ENCODE measurements around the gene SKI. TPM values are rescaled to one million over a fixed set of nuclear protein-coding genes. Genes with fewer than 3 reads are reported as not detected.

SKI gene
- polyA plus RNA-seq, 1 donor, result 48.5 TPM

DNA sequence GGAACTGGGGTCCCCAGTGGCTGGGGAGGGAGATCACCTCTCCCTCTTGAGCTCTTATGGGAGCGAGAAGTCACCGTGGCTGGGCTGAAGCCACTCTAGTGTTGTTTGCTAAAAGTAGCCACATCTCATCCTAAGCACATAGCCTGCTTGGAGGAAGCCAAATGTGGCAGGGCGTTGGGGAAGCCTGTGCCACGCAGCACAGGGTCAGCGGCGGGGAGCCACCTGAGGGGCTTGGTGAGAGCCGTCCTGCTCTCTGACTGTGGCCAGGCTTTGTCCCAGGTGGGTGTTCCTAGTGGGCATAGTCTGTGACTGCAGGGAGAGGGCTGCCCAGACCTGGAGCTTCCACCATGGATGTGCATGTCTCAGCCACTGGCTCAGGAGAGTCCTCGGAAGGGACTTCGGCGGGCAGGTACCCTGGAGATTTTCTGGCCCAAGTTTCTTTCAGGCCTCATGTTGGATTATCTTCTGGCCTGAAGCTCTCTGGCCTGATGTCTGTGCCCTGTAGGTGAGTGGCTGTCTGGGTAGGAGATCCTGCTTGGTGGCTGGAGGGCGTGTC lies 124.3 kb downstream of the SKI start:
- DNase-seq, result no peak

DNA sequence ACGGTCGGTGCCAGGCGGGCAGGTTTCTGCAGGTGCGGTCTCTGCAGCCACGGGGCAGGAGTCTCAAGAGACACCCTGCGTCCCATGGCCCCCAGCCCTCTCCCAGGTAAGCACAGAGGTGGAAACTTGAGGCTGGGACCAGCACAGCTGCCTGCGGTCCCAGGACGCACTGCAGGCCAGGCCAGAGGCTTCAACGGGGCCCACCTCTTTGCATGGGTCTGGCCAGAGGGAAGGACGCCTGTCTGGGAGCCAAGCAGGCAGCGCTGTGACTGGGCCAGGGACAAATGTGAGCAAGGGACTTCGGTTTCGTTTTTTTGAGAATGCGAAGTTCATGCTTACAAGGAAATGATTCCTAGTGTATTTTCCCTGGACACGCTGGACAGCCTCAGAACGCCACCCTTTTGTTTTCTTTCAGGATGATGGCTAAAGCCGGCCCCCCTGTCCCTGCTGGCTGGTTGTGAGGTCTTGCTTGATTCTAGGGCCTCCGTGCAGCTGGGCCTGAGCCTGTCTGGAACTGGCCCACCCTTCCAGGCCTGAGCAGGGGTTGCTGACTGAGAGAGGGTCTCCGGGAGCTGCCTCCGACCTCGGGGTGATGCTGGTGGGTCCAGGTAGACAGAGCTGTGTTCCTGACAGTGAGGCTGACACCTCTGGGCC lies 124.9 kb downstream of the SKI start:
- DNase-seq, result no peak

DNA sequence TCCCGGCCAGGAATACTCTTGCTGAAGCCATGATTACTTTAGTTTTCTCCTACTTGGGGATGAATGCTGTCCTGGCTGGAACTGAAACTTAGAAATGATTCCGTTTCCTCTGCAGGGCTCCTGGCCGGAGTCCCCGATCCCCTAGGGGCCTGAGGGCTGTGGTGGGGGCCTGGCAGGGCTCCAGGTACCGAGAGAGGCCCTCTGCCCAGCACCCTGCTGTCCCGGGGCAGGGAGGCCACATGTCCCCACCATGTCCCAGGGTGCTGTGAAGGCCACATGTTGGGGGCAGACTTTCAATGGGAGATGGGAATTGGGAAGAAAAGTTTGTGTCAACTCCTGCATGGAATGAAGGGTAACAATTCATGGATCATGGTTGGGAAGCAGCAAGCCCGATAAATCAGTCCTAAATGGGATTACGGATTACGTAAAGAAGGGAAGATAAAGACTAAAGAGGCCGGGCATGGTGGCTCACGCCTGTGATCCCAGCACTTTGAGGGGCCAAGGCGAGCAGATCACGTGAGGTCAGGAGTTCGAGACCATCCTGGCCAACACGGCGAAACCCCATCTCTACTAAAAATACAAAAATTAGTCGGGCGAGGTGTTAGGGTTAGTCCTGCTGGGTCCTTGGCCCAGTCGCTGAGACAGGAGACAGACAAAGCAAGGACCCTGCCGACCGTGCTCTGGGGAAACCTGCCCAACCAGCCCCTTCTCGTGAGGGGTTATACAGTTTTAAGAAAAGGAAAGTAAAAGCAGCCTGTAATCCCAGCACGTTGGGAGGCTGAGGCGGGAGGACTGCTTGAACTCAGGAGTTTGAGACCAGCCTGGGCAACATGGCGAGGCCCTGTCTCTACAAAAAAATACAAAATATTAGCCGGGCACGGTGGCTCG lies 125.7 kb downstream of the SKI start:
- no peak for DNase-seq

DNA sequence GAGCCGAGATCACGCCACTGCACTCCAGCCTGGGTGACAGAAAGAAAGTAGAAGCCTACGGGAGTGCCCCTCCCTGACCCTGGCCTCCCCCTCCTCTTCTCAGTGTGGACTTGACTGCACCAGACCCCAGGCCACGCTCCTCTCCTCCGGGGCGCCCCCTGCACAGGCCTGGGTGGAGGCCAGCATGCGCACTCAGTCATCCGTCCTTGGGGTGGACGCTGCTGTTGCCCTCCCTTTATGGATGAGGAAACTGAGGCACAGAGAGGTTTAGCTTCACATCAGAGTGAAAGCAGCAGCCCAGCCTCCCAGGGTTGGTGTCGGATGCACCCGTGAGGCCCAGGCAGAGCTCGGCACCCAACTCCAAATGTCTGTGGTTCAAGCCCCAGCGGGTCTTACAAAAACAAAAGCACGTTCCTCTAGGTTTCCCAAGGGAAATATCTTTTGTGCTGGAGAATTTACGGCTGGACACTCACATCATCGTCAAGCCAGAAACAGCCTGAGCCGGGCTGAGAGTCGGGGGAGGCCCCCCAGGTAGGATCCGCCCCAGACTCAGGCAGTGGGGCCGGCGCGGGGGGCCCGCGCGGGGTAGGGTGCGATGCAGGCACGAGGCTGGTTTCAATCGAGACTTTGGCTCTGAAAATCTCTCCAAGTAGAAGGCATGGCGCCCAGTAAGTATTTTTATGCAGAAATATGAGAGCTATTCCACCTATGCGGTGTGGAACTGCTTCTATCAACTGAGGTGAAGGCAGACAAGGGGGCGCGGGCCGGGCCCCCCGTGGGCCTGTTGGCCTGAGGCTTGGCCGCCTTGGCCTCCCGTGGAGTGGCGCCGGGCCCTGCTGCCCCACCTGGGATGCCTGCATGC lies 126.6 kb downstream of the SKI start:
- DNase-seq, result no peak

DNA sequence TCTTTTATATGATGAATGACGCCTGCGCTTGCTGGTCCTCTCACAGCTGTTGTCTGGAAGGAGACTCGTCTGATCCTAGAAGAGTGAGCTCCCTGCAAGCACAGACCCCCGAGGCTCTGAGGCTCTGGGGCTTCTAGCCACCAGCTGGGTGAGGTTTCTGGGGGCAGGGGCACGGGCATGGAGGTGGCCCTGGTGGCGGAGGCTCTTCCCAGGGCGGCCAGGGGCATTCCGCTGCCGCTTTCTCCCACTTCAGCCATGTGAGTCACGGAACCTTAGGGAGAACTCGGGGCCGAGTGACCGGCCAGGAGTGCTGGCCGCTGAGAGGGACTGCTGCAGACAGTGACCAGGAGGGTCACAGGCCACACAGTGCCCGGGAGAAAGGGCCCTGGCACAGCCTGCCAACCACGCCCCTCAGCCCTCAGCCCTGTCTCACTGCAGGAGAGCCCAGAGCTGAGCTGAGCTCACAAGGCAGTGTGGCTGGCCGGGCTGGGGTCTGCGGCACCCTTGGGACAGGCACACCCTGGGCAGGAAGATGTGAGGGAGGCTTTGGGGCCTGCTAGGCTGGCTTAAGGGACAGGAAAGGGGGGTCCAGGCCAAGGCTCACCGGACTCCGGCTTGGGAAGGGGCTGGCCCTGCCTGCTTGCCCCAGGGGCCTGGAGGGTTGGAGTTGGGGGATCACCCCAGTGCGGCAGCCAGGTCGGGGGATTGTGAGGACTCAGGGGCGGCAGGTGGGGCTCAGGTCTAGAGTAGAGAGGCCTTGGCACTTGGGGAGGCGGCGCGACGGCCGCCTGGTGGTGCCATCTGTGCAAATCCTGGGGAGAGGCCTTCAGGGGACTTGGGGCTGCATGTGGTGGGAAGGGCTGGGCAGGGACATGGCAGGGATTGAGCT lies 127.5 kb downstream of the SKI start:
- DNase-seq, result no peak

DNA sequence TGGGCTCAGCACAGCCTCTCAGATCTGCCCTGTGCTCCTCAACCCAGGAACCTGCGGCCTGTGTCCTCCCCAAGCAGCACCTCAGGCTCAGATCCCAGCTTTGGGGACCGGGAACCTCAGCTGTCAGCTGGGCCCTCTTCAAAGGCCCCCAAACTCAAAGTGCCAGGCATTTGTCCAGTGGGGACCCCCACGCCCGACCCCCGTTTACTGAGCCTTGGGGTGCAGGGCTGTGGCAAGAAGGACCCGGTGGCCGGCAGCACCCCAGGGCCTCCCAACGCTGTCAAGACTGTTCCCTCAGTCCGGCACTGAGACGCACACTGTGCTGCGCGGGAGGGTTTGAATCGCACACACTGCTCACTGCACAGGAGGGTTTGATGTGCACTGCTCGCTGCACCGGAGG lies 128.3 kb downstream of the SKI start:
- no peak for DNase-seq

DNA sequence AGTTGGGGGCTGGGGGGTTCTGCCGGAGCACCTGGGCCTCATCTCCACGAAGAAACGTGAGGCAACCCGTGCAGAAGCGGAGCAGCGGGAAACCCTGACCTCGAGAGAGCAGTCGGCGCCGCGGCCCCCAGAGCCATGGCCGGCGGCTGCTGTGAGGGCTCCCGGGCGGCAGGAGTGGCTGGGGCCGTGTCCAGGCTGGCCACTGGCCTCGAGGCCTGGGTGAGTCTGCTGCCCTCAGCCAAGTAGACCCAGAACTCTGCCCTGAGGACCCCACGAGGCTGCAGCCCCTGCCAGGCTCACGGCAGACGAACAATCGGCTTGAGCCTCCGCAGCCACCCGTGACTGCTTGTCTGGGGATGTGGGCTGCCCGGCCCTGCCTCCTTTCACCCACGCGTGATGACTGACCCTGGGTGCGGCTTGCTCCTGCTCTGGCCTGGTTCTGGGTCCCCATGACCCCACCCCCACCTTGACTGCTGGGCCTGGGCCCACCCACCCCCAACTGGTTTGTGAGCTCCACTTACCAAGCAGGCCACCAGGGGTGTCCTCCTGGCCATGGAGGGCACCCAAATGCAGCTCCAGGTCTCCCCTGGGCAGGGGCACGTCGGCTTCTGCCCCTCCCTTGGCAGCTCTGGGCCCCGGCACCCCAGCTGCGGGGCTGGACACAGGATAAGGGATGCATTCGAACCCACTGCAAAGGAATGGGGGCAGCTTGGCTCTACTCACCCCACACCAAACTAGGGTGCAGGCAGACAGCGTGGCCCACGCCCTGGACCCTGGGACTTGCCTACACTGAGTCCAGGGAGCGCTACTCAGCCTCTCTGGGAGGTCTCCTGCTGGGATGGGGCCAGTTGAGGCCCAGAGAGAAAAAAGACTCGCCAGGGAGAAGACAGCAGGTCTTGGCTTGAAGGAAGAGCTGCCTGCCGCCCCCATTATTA lies 129.1 kb downstream of the SKI start:
- DNase-seq, result no peak

DNA sequence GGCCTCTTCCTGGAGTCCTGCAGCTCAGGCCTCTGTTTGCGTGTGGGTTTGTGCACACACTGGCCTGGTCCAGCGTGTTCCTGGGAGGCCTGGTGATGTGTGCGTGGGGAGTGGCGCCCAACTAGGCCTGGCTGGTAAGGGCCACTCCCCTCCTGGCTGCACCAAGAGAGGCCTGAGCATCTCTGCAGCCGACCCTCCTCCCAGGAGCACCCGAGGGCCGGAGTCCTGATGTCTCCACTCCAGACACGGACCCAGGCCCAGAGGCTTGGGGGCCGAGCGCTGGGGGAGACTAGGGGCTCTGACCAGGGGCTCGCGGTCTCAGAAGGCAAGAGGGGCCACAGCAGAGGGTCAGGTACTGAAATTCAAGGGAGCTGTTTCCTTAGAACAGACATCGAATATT lies 130.0 kb downstream of the SKI start:
- no peak for DNase-seq

DNA sequence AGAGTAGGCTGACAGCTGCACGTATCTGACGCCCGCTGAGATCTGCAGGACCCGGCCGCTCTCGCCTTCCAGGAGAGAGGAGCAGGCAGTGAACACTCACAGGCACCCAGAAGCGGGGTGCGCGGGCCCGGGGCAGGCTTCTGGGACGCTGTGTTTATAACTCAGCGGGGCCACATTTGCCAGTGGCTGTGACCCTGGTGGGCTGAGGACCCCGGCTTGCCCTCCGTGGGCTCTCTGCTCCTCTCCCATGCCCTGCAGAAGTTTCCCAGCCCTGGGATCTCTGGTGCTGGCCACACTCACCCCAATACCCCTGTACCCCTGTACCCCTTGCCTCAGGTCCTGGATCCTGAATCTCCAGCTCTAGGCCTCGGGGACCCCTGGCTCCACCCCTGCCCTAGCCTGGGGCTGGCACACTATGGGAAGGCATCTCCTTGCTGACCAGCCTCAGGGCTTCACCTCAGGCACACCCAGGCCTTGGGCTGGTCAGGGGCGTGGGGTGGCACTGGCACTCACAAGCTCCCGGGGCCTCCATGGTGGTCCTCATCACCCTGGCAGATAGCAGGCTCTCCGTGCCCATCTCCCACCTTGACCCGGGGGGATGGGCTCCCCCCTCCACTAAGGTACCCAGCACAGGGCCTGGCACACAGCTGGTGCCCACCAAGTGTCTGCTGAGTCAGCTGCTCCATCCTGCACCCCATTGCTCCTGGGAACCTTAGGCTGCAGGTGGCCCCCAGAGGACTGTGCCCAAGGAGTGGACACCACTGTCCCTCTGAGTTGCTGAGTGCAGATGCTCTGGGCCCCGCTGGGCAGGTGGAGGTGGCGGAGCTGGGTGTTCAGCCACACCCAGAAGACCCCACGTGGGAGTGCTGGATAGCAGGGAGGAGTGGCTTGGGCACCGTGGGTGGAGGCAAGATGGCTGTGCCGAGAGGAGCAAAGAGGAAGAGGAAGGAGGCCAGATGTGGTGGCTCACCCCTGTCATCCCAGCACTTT lies 130.8 kb downstream of the SKI start:
- DNase-seq, result no peak

Other genes starting within 250 kb of the SKI start
- 0.76 TPM for gene CFAP74, start 224.5 kb upstream of the SKI start, polyA plus RNA-seq (ENCODE audit: insufficient read length)
- 2.1 TPM for gene GABRD, start 209.0 kb upstream of the SKI start, polyA plus RNA-seq (ENCODE audit: insufficient read length)
- gene PRKCZ, start 177.9 kb upstream of the SKI start, polyA plus RNA-seq (ENCODE audit: insufficient read length), result 29.7 TPM
- 27.3 TPM for gene FAAP20, start 33.5 kb upstream of the SKI start, polyA plus RNA-seq (ENCODE audit: insufficient read length)
- gene MORN1, start 163.2 kb downstream of the SKI start, polyA plus RNA-seq (ENCODE audit: insufficient read length), result 16.1 TPM
- 129 TPM for gene RER1, start 163.5 kb downstream of the SKI start, polyA plus RNA-seq (ENCODE audit: insufficient read length)
- gene PEX10, start 184.2 kb downstream of the SKI start, polyA plus RNA-seq (ENCODE audit: insufficient read length), result 21.5 TPM
- gene PLCH2, start 248.0 kb downstream of the SKI start, polyA plus RNA-seq (ENCODE audit: insufficient read length), result 0.80 TPM